HG03565 (cell line): Measurements from ENCODE around the gene USP37.

ENCODE experiments used
- ATAC-seq: cut with Tn5 transposase; IDR thresholded peaks from one replicate; pipeline ENCODE4 v1.9.1; 2021; ENCODE audit warnings: mild to moderate bottlenecking, moderate library complexity; ENCODE audit not compliant: unreplicated experiment

The USP37 gene

DNA sequence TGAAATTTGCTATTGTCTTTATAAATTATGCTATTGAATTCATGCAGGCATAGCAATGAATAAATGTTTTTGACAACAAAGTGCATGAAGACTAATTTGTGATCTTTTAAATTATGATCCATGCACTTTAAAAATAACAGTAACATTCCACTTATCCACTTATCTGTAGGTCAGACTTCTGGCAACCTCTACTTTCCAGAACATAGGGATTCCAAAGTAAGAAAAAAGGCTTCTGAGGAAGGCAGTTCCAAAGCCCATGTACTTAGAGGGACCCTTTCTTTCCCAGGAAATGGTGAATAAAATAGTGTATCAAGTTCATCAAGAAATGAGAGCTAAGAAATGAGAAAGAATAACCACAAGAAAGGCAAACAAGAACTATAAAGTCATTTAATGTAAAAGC lies 90.9 kb downstream of the USP37 start:
- no peak for ATAC-seq

DNA sequence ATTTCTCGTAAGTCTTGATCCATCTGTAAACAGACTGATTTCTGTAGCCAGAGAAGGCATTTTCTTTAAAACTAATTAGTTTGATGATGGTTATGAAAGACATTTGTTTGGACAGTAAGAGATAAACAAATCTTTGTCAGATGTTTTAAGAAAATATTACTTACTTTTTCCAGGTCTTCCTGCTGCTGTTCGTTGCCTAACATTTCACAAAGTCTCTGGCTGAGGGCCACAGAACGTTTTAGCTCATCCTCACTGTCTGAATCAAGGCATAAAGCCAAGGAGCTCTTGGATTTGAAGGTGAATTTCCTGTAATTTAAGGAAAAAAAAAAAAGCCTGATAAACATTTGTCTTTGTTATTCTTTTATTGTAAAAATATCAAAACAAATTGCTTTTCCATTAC lies 91.5 kb downstream of the USP37 start:
- no peak for ATAC-seq

DNA sequence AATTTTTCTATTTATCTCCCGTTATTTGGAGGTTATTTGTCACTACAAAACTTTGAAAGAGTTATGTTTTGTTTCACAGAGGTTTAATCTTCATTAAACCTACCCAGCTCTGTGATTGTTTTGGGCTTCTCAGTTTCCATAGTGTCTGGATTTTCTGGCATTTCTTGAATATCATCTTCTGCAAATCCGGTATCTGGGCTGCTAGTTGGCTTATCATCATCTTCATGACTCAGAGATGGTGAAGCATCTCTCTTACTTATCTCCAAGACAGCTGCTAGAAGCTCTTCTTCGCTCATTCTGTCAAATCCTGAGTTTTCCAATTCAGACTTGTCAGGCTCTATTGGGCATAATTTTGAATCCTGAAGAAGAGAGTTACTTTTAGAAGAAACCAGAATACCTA lies 93.6 kb downstream of the USP37 start:
- no peak for ATAC-seq

DNA sequence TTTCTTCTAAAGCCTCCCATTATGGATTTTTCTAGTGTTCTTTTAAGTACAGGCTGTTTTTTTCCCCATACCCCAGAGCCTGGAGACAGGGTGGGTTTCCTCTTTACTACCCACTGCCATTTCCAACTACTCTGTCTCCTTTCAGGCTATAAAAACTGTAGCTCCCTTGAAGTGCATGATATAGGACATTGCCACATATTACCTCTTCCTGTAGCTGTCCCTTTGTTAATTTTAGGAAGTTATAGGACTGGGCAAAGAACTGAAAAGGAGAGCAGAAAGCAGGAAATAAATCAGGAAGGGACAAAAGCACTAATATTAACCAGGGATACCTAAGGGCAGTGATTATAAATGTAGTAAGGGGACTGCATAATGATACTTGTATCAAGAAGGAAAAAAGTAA lies 95.2 kb downstream of the USP37 start:
- ATAC-seq: no peak

DNA sequence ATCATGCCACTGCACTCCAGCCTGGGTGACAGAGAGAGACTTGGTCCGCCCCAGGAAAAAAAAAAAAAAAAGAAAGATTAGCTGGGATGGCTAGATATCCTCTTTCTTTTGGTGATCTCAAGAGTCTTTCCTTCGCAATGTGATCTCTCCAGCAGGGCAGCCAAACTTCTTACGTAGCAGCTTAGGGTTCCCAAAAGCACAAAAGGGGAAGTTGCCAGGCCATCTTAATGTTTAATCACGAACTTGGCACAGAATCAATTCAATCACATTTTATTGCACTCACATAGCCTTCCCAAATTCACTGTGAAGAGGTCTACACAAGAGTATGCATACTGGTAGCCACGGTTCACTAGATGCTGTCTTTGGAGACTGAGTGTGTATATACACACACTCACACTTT lies 96.2 kb downstream of the USP37 start:
- ATAC-seq: no peak

DNA sequence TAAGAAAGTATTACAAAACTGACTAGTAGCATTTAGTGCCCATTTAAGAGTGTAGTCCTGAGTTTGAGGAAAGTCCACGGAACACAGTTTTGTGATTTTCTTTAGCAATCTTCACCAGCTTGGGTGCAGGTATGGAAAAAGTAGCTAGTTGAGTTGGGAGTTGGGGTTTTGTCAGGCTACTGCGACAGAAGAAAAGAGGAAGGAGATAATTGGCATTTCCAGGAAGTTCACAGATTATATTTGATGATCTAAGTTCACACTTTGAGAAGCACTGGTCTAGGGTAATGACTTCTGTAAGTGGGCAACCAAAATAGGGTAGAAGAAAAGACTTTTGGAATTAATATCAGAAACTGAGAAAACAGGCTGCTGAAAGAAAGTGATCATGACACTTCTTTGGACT lies 97.1 kb downstream of the USP37 start:
- no peak for ATAC-seq

DNA sequence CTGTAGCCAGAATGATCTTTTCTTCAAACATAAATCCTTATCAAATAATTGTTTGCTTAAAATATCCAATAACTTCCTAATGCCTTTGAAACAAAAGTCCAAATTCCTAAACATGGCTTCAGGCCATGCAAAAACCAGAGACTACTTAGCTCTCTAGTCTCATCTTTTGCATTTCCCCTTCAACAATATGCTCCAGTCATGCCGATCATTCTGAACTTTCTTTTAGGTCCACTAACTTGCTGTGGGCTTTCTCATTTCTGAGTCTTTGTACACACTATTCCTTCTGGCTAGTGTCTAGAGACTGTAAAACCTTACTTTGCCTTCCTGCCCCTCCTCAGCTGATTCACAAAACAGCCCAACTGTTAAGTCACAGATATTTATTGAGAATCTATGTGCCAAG lies 97.7 kb downstream of the USP37 start:
- ATAC-seq: no peak

DNA sequence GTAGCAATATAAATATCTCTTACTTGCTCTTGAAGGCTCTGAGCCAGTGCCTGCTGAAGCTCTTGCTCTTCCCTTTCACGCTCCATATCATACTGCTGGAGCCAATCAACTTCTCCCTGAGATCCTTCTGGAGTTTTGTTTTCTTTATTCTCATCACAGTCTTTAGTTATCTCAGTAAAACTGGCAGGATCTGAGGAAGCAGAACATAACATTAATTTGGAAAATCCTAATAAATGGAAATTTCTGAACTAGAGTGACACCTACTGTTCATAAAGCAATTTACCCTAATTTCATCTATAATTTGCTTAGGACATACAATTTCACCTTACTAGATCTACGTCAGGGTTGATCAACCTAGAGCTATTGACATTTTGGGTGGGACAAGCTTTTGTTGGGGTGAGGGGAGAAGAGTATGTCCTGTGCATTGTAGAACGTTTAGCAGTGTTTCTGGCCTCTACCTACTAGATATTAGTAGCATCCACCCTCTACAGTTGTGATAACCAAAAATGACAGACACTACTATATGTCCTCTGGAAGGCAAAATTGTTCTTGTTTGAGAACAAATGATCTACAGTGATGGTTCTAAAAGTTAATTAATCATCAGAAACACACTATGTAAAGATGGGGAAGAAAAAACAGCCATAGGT lies 102.0 kb downstream of the USP37 start:
- no peak for ATAC-seq

DNA sequence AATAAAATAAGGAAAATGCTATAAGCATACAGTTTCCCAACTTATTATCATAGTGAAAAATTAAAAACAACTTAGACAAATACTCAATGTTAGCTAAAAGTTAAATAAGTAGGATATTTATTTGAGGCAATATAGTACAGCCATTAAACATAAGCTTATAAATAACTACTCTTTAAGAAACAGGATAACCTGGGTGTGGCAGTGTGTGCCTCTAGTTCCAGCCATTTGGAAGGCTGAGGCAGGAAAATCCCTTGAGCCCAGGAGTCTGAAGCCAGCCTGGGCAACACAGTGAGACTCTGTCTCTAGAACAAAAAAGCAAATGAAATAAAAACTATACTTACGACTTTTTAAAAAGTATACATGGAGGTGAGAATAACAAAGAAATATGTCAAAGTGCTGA lies 109.6 kb downstream of the USP37 start:
- ATAC-seq: no peak

DNA sequence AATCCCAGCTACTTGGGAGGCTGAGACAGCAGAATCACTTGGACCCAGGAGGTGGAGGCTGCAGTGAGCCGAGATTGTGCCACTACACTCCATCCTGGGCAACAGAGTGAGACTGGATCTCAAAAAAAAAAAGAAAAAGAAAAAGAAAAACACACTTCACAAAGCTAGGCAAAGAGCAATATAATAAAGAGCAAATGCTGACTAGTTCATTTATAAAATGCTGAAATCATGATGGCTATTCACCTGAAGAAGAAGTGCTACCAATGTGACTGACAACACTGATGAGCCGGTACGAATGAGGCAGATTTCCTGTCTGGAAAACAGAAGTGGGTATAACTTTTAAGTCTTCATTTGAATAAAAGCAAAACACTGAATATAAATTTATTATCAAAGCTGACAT lies 111.3 kb downstream of the USP37 start:
- ATAC-seq: no peak

DNA sequence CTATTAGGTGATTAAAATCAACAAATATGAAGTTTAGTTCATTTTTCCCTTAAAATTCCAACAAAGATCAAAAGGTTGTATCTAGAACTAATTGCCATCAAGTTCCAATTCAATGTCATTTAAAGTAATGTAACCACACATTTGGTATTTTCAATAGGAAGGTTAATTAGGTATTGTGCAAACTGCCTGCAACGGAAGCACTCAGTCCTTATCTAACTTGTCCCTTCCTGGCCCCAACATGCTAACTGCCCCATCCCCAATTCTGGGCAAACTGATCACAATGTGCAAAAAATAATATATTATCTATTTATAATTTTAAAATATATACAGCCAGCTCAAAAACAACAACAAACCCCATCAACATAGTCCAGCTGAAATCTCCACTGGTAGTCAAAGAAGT lies 116.1 kb downstream of the USP37 start:
- ATAC-seq: no peak

DNA sequence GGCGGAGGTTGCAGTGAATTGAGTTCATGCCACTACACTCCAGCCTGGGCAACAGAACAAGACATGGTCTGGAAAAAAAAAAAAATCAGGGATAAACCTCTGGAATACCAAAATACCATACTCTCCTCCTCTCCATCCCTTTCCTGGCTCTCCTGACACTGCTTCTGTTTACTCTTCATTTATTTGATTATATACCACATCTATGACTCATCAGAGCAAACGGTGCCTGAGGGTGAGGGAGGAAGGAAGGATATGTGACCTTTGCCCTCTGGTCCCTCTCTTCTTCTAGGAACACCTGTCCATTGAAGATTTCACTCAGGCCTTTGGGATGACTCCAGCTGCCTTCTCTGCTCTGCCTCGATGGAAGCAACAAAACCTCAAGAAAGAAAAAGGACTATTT lies 119.2 kb downstream of the USP37 start:
- ATAC-seq: no peak

DNA sequence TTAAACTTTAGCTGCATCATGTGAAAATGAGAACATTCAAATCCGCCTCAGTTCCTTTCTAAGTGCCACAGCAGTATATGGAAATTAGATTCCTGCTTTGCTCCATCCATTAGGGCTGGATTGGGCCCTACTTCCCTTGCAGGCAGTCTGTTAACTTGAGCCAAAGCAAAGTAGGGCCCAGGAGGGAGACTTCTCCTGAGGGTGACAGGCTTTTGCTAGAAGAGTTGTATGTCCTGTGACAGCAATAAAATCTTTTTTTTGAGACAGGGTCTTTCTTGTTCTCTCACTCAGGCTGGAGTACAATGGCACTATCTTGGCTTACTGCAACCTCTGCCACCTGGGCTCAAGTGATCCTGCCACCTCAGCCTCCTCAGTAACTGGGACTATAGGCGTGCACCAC lies 121.1 kb downstream of the USP37 start:
- no peak for ATAC-seq

DNA sequence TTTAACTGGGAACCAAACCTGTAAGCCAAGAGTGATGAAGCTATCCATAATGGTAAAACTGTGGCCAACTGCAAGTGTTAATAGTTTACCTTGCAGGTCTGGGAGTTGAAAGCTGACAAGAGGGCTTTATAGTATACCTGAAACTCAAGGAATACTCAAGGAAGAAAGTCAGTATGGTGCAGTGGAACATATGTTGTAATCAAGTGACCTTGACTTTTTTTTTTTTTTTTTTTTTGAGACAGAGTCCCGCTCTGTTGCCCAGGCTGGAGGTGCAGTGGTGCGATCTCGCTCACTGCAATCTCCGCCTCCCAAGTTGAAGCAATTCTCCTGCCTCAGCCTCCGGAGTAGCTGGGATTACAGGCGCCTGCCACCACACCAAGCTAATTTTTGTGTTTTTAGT lies 121.6 kb downstream of the USP37 start:
- ATAC-seq: no peak

DNA sequence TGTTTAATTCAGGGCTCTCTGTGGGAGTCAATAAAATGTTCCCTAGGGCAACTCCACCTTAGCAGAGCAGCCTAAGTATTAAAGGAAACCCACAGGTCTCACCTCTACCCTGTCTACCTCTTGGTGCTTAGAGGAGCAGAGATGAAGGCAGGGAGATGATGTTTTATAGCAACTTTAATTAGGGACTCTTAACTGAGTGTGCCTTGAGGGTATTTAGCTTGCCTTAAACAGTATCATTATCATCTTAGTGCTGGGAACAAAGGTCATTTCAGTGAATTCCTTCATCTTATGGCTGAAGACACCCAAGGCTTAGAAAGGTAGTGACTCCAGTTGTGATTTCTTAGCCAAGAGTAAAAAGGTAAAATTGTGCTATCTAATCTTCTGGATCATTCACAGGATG lies 122.5 kb downstream of the USP37 start:
- ATAC-seq: no peak

DNA sequence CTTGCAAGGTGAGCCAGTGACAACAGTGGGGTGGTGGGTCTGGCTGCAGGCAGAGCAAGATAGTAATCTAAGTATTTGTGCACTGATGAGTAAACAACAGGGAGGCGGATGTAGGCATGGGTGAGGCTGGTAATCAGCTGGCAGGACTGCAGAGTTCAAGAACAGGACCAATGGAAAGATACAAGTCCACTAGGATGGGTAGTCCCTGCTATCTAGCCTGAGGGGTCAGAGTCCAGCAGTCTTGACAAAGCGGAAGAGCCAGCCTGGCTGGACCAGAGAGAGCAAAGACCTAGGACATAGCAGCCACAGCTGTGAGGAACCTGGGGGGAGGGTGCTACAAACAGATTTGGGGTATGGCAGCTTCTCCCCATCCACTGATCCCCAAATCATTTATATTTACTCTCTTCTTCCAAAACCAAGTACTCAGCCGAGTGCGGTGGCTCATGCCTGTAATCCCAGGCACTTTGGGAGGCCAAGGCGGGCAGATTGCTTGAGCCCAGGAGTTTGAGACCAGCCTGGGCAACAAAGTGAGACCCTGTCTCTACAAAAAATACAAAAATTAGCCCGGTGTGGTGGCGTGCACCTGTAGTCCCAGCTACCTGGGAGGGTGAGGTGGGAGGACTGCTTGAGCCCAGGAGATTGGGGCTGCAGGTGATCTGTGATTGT lies 123.3 kb downstream of the USP37 start:
- ATAC-seq: no peak

DNA sequence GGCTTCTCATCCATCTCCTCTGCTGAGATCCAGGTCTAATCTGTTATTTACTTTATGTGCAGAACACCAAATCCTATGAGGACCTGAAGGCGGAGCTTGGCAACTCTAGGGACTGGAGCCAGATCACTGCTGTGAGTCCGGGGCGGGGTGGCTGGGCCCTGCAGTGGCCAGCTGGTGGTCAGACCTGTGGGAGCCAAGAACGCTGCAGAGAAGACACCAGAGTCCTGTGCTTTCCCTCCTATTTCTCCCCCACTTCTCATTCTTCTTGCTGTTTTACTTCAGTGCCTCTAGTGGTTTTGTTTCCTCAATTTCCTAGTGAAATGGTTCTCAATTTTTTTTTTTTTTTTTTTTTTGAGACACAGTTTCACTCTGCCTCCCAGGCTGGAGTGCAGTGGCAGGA lies 129.6 kb downstream of the USP37 start:
- ATAC-seq: no peak

DNA sequence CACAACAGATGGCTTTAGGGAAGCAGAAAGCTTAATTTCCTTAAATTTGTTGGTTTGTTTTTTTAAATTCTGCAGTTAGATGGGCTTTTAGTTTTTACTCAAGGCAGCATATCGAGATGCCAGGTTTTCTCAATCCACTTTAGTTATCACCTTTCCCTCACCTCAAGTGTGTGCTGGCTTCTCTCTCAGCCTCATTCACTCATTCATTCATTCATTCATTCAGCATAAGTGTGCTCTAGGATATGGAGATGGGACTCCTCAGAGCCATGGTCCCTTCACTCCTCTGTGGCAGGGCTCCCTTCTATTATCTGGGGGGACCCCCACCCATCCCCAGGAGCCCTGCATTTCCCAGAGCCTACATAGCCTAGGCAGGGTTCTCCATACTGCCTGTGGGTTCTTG lies 130.2 kb downstream of the USP37 start:
- ATAC-seq: no peak

DNA sequence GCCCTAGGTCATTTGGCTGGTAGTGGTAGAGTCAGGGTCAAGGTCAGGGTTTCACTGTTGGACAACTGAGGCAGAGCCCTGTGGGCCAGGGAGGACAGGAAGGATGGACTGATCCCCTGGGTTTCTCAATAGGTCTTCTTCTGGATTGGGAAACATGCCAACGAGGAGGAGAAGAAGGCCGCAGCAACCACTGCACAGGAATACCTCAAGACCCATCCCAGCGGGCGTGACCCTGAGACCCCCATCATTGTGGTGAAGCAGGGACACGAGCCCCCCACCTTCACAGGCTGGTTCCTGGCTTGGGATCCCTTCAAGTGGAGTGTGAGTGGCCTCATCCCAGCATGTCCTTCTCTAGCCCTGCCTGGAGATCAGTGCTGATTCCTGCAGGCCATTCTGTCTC lies 131.2 kb downstream of the USP37 start:
- no peak for ATAC-seq

DNA sequence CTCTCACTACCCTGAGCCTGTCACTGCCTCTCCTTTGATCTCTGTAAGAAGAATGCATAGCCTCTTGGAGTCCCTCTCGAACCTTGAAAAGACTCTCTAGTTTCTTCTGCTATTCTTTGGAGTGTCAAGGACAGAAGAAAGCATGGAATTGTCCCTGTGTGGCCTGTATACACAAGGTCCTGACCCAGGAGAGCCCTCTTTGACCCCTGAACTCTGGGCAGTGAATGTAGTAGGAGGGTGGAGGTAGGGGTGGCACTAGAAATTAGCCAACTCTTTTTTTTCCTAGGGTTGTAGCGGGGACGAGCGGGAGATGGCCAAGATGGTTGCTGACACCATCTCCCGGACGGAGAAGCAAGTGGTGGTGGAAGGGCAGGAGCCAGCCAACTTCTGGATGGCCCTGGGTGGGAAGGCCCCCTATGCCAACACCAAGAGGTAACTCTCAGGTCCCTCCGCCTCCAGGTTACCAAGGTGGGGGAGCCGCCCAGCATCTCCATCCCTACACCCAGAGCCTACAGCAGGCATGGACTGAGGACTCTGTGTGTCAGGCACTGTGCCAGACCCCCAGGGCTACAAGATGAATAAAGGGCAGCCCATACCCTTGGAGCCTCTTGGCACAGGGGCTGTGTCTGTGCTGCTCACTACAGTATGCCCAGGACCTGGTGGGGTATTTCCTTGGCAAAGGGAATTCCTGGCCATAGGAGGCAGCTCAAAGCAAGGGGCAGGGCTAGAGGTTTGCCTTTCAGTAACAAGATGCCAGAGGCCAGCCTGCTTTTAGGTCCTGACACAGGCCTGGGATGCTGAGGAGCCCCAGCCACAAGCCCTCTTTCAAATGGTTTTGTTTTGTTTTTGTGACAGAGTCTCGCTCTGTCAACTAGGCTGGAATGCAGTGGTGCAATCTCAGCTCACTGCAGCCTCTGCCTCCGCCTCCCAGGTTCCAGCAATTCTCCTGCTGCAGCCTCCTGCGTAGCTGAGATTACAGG lies 132.9 kb downstream of the USP37 start:
- ATAC-seq: no peak

DNA sequence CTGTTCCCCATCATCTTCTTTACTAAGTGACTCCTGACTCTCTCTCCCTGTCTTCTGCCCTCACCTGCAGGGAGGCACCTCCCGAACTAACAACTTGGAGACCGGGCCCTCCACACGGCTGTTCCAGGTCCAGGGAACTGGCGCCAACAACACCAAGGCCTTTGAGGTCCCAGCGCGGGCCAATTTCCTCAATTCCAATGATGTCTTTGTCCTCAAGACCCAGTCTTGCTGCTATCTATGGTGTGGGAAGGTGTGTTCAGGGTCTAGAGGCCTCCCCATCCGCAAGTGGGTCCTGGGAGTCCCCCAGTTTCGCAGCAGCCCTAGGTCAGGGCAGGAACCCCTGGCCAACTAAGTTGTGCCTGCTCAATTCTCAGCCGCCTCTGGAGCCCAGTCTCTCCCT lies 133.7 kb downstream of the USP37 start:
- no peak for ATAC-seq
